HepG2 (cell line): Measurements from ENCODE around the gene NFAT5. TPM values are rescaled to one million over a fixed set of nuclear protein-coding genes. Genes with fewer than 3 reads are reported as not detected.

ENCODE experiments used
- ATAC-seq: fragments of 200-7000 bp; cut with Tn5 transposase; 3 replicates; pipeline ENCODE4 v1.9.1; 2020; ENCODE audit warnings: mild to moderate bottlenecking, moderate library complexity
- BruUV-seq: library from RNA; stranded (reverse); fragments of 400-500 nt; replicated peaks from 2 replicates; lab custom pipeline; 2021; lab: Mats Ljungman, UMichigan
- CTCF ChIA-PET: fragments of 300-600 bp; formaldehyde crosslinking; extraction: SDS; loops from one replicate; lab custom pipeline; 2021; ENCODE audit warnings: low total read pairs, inconsistent platforms, low intra/inter-chr PET ratio; lab: Yijun Ruan, JAX
- POLR2A ChIA-PET: fragments of 350-600 bp; sonication (Branson Sonifier 250); formaldehyde crosslinking; loops from one replicate; lab custom pipeline; 2020; ENCODE audit warnings: antibody characterized with exemption, inconsistent platforms; lab: Yijun Ruan, JAX
- DNase-seq: peaks from one replicate; pipeline ENCODE4 v3.0.0-alpha.2; 2015; ENCODE audit warnings: low spot score
- FAIRE-seq: peaks from 3 replicates; lab custom pipeline; 2011; peaks lifted over from hg19 to GRCh38; lab: Jason Lieb, UNC
- H2AFZ ChIP-seq: one replicate; pipeline ENCODE4 v1.6.1; 2011; ENCODE audit warnings: low read length, inconsistent platforms
- H3K27ac ChIP-seq: fragments of 300-600 bp; 3 replicates; pipeline ENCODE4 v1.8.0; 2011; ENCODE audit warnings: mixed run types, mild to moderate bottlenecking, mixed read lengths, low read length, inconsistent platforms; ENCODE audit not compliant: insufficient read depth; ENCODE audit errors: extremely low read length
- H3K27me3 ChIP-seq, 2 experiments: fragments of 200-600 bp in 1 of 2; 2 replicates in 1 of 2; 3 replicates in 1 of 2; pipeline versions ENCODE4 v1.6.0 to v1.8.0; 2011; ENCODE audit warnings: low read length in 2 of 2, mild to moderate bottlenecking in 2 of 2, moderate library complexity in 2 of 2, inconsistent platforms in 1 of 2; ENCODE audit not compliant: insufficient read depth in 2 of 2, control insufficient read depth in 1 of 2
- H3K36me3 ChIP-seq, 2 experiments: fragments of 200-600 bp in 1 of 2; replicated peaks in 1 of 2; 2 replicates in 1 of 2; 3 replicates in 1 of 2; pipeline versions ENCODE4 v1.5.1 to v1.8.0; 2011; ENCODE audit warnings: low read length in 2 of 2, inconsistent platforms in 1 of 2; ENCODE audit not compliant: insufficient read depth in 2 of 2, control insufficient read depth in 1 of 2
- H3K4me1 ChIP-seq: 2 replicates; pipeline ENCODE4 v1.5.1; 2012; ENCODE audit warnings: low read length, inconsistent platforms; ENCODE audit not compliant: insufficient read depth
- H3K4me2 ChIP-seq: 2 replicates; pipeline ENCODE4 v1.6.0; 2011; ENCODE audit warnings: low read depth, low read length, inconsistent platforms
- H3K4me3 ChIP-seq, 3 experiments: fragments of 200-600 bp in 1 of 3; sonication (generic), shearing (Covaris generic) in 1 of 3; replicated peaks in 1 of 3; 2 replicates each; pipeline ENCODE4 v1.5.1; 2011 to 2016; ENCODE audit warnings: low read length in 3 of 3, inconsistent platforms in 2 of 3, low read depth in 2 of 3, mild to moderate bottlenecking in 2 of 3, control low read depth in 1 of 3, mixed read lengths in 1 of 3; ENCODE audit not compliant: insufficient read depth in 1 of 3
- H3K79me2 ChIP-seq: one replicate; pipeline ENCODE4 v1.6.1; 2011; ENCODE audit warnings: low read length, inconsistent platforms; ENCODE audit not compliant: insufficient read depth
- H3K9ac ChIP-seq: 2 replicates; pipeline ENCODE4 v1.6.0; 2011; ENCODE audit warnings: mild to moderate bottlenecking, low read depth, low read length, inconsistent platforms; ENCODE audit not compliant: insufficient read depth
- H3K9me3 ChIP-seq: 2 replicates; pipeline ENCODE4 v1.5.1; 2012; ENCODE audit warnings: mild to moderate bottlenecking, low read length
- H4K20me1 ChIP-seq: 2 replicates; pipeline ENCODE4 v1.6.0; 2011; ENCODE audit warnings: inconsistent platforms, mild to moderate bottlenecking, low read length, moderate library complexity; ENCODE audit not compliant: insufficient read depth
- AGO2 ChIP-seq: fragments of 200-400 bp; formaldehyde crosslinking; optimal IDR thresholded peaks from 2 replicates; pipeline ENCODE3; 2017; ENCODE audit warnings: mild to moderate bottlenecking, low read depth, low read length, moderate library complexity
- GLI4 ChIP-seq: sonication (generic); formaldehyde crosslinking; IDR thresholded peaks from 2 replicates; pipeline ENCODE4 v1.5.1; 2020; ENCODE audit warnings: missing genetic modification reagents, mild to moderate bottlenecking, moderate library complexity, borderline replicate concordance
- IRF2 ChIP-seq: IDR thresholded peaks from 2 replicates; pipeline ENCODE4 v1.6.1; 2018; ENCODE audit warnings: missing genetic modification reagents, missing compliant biosample characterization
- KAT7 ChIP-seq: IDR thresholded peaks from 2 replicates; pipeline ENCODE4 v1.6.1; 2018; ENCODE audit warnings: borderline replicate concordance, missing compliant biosample characterization
- KMT2A ChIP-seq: sonication (generic); formaldehyde crosslinking; IDR thresholded peaks from 2 replicates; pipeline ENCODE4 v1.4.0; 2020; ENCODE audit warnings: missing genetic modification reagents
- MAFK ChIP-seq, 2 experiments: IDR thresholded peaks in 1 of 2; conservative IDR thresholded peaks in 1 of 2; 2 replicates each; pipeline ENCODE4 v1.6.1; 2011; ENCODE audit warnings: improper control_type of control experiment in 2 of 2, low read length in 2 of 2
- RBM22 ChIP-seq: fragments of 200-400 bp; formaldehyde crosslinking; optimal IDR thresholded peaks from 2 replicates; pipeline ENCODE3; 2017; ENCODE audit warnings: mild to moderate bottlenecking, low read length, moderate library complexity
- RFXAP ChIP-seq: sonication (generic); formaldehyde crosslinking; IDR thresholded peaks from 2 replicates; pipeline ENCODE4 v1.4.0; 2020; ENCODE audit warnings: missing genetic modification reagents, borderline replicate concordance
- RXRB ChIP-seq: IDR thresholded peaks from 2 replicates; pipeline ENCODE4 v1.6.1; 2016; ENCODE audit warnings: borderline replicate concordance, missing genetic modification reagents, missing compliant biosample characterization
- TBL1XR1 ChIP-seq: fragments of 150-350 bp; IDR thresholded peaks from 2 replicates; pipeline ENCODE4 v1.6.1; 2014; ENCODE audit warnings: borderline replicate concordance, low read length; ENCODE audit not compliant: partially characterized antibody
- WIZ ChIP-seq: sonication (generic); formaldehyde crosslinking; IDR thresholded peaks from 2 replicates; pipeline ENCODE4 v1.5.1; 2020; ENCODE audit warnings: mild to moderate bottlenecking, missing genetic modification reagents
- ZNF18 ChIP-seq: sonication (generic); formaldehyde crosslinking; IDR thresholded peaks from 2 replicates; pipeline ENCODE4 v1.8.0; 2022; ENCODE audit warnings: mild to moderate bottlenecking, missing genetic modification reagents; ENCODE audit not compliant: insufficient replicate concordance
- ZNF3 ChIP-seq: IDR thresholded peaks from 2 replicates; pipeline ENCODE4 v1.7.0; 2017; ENCODE audit warnings: inconsistent platforms
- ZNF564 ChIP-seq: sonication (generic); formaldehyde crosslinking; IDR thresholded peaks from 2 replicates; pipeline ENCODE4 v1.8.1; 2023; ENCODE audit warnings: mild to moderate bottlenecking, missing genetic modification reagents
- ZNF883 ChIP-seq: sonication (generic); formaldehyde crosslinking; IDR thresholded peaks from 2 replicates; pipeline ENCODE4 v1.5.1; 2020; ENCODE audit warnings: mild to moderate bottlenecking, missing genetic modification reagents; ENCODE audit errors: not compliant biosample characterization
- WGBS: methylation state at CpG from one replicate; pipeline ENCODE4 v1.1.6; 2017; ENCODE audit warnings: low lambda C conversion rate; 5-methylcytosine and 5-hydroxymethylcytosine counted together
- in situ Hi-C: cut with HindIII; loops from 2 replicates; pipeline ENCODE4 v1.10.0; 2017; ENCODE audit warnings: low pct_unique_long_range_greater_than_20kb; ENCODE audit not compliant: extremely low pct_ligation_motif_present
- intact Hi-C: fragments of 100-400 bp; cut with micrococcal nuclease; formaldehyde crosslinking; loops from one replicate; pipeline ENCODE4 v1.10.0; 2022; ENCODE audit not compliant: unreplicated experiment
- polyA plus RNA-seq, 8 experiments: library from polyadenylated mRNA; depleted of rRNA in 3 of 8; stranded (reverse) in 7 of 8; unstranded in 1 of 8; fragments of >200 nt; fragmentation: Illumina TruSeq in 4 of 8; extraction: Trizol in 4 of 8; gene quantifications; 2 replicates each; pipeline versions ENCODE4 v1.2.1 to v1.2.3, GENCODE V29; 2011 to 2016; ENCODE audit warnings: low read depth in 4 of 8, missing spikeins in 1 of 8, mixed read lengths in 1 of 8; ENCODE audit not compliant: insufficient read depth in 1 of 8
- total RNA-seq, 5 experiments: library from RNA; depleted of rRNA; stranded (reverse); fragments of >200 nt; fragmentation: Illumina TruSeq; extraction: Trizol; gene quantifications; 2 replicates each; pipeline ENCODE4 v1.2.3, GENCODE V29; 2016; ENCODE audit warnings: low read depth in 1 of 5

Gene NFAT5
- total and polyA plus RNA-seq, 2 of the 13 experiments (the other 11 are each of a cell fraction or from before 2014, with no cell fraction given) = 20.5 to 54.3 TPM

GRCh38 chr16:69651217-69651616 is 85.5 kb downstream of the NFAT5 start:
- Histone ChIP-seq H3K4me3 (no peak overlapping the region), H3K4me1 (peaks cover 7% of the 10 kb centered on the region; the same call in 1 of the 2 replicates), H3K9me3 (no peaks in the 10 kb centered on the region), H3K27ac (no peak overlapping the region), H2AFZ (no peak overlapping the region), H3K36me3 (peaks cover 18 to 75% of the 10 kb centered on the region in 2 experiments), H3K4me2 (no peak overlapping the region), H3K79me2 (peaks cover 2% of the 10 kb centered on the region), H3K9ac (no peak overlapping the region), H3K27me3 (no peaks in the 10 kb centered on the region), H4K20me1 (no peaks in the 10 kb centered on the region)
- ATAC-seq (no peak), FAIRE-seq (no peak), DNase-seq (no peak)
- no TSS peak for BruUV-seq
- ChIA-PET CTCF (no interaction called here), POLR2A (no interaction called here)
- 100% methylated on average over 2 of the region's 2 CpGs for WGBS
- intact Hi-C loops (no loop called here), in situ Hi-C loops (no loop called here)
- TF ChIP-seq RXRB (CRISPR knock-in tag) (no peak), RBM22 (peak; percentile 91)

- no peaks in the 10 kb centered on the region for H3K27me3 ChIP-seq
- H4K20me1 ChIP-seq = no peaks in the 10 kb centered on the region
- no peak overlapping the region for H3K4me3 ChIP-seq
- H3K36me3 ChIP-seq = peaks cover 12 to 75% of the 10 kb centered on the region in 2 experiments
- 83% methylated on average over 3 of the region's 3 CpGs for WGBS
- H3K4me1 ChIP-seq = peaks cover 7% of the 10 kb centered on the region; the same call in 1 of the 2 replicates
- no TSS peak for BruUV-seq
- ATAC-seq = no peak
- H3K4me2 ChIP-seq = no peak overlapping the region
- intact Hi-C loops = no loop called here
- in situ Hi-C loops = no loop called here
- no peaks in the 10 kb centered on the region for H3K9me3 ChIP-seq
- DNase-seq = peak; percentile 10
- TF ChIP-seq GLI4 = no peak
- no peak for TF ChIP-seq KMT2A (CRISPR knock-in tag)
- peak; percentile 27 for TF ChIP-seq AGO2
- no peak for TF ChIP-seq KAT7 (CRISPR knock-in tag)
- TF ChIP-seq IRF2 (CRISPR knock-in tag) = no peak
- TF ChIP-seq MAFK (conservative IDR thresholded peaks at IDR 0.05 in 1 of 2, IDR thresholded peaks at IDR 0.05 in 1 of 2; ENCODE audit: low read length in 2 of 2) = peak in 1 of 2 experiments; percentile 10; a peak in 1 of 4 replicates
- peak; percentile 93 for TF ChIP-seq ZNF3 (CRISPR knock-in tag)
- no peak for TF ChIP-seq TBL1XR1
- TF ChIP-seq ZNF883 (CRISPR knock-in tag) = no peak
- TF ChIP-seq ZNF18 (CRISPR knock-in tag) = no peak
- no peak for TF ChIP-seq WIZ
- no peak for TF ChIP-seq RFXAP
- TF ChIP-seq ZNF564 = no peak
- no peak overlapping the region for H3K27ac ChIP-seq
- FAIRE-seq = no peak
- no peaks in the 10 kb centered on the region for H3K79me2 ChIP-seq
- ChIA-PET POLR2A (no interaction called here), CTCF (no interaction called here)
- no peak overlapping the region for H3K9ac ChIP-seq
- no peak overlapping the region for H2AFZ ChIP-seq
These were observed 88.6 kb downstream of the NFAT5 start for GRCh38 chr16:69654280-69654931.
